Epithelial cell of esophagus (primary cell): Measurements from ENCODE around the gene NUDCD3.
A peak's percentile ranks its signal among the peaks of the same experiment; 100 is the strongest.

ENCODE experiments used
- DNase-seq: peaks from one replicate; pipeline ENCODE4 v3.0.0; 2010; ENCODE audit warnings: low read depth
- H3K4me3 ChIP-seq: 2 replicates; pipeline ENCODE4 v1.5.1; 2011; ENCODE audit warnings: mild to moderate bottlenecking, low read length, control low read depth
- CTCF ChIP-seq: IDR thresholded peaks from 2 replicates; pipeline ENCODE4 v1.5.1; 2011; ENCODE audit warnings: low read depth, mild to moderate bottlenecking, low read length, control low read depth, inconsistent platforms; ENCODE audit not compliant: insufficient read depth; ENCODE audit errors: missing control alignments

Gene NUDCD3

GRCh38 chr7:44348851-44349781 is 141.3 kb downstream of the NUDCD3 start:
- DNase-seq: no peak
- H3K4me3 ChIP-seq: no peak overlapping the region
- TF ChIP-seq CTCF: no peak

DNA sequence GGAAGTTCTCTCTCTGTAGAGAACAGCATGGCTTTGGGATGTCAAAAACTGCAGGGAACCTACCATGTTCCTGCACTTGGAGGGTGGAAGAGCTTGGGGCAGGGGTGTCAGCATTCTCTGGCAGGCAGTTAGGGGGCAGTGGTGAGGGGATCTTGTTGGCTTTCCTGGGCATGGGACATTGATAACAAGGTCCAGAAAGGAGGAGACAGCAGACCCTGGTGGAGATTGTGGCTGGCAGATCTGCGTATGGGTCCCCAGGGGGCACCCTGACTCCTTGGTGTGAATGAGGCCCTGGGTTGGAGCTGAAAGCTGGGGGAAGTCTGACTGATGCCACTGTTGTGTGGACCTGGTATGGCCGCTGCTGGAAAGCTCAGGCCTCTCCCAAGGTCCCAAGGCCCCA is 142.2 kb downstream of the NUDCD3 start:
- no peak overlapping the region for H3K4me3 ChIP-seq
- peak; percentile 34 for DNase-seq
- TF ChIP-seq CTCF: peak; percentile 9

GRCh38 chr7:44347546-44348114 is 142.8 kb downstream of the NUDCD3 start:
- H3K4me3 ChIP-seq: no peak overlapping the region
- DNase-seq: no peak
- no peak for TF ChIP-seq CTCF

GRCh38 chr7:44346063-44346462 is 144.4 kb downstream of the NUDCD3 start:
- no peak for DNase-seq
- no peak for TF ChIP-seq CTCF
- H3K4me3 ChIP-seq: no peak overlapping the region

DNA sequence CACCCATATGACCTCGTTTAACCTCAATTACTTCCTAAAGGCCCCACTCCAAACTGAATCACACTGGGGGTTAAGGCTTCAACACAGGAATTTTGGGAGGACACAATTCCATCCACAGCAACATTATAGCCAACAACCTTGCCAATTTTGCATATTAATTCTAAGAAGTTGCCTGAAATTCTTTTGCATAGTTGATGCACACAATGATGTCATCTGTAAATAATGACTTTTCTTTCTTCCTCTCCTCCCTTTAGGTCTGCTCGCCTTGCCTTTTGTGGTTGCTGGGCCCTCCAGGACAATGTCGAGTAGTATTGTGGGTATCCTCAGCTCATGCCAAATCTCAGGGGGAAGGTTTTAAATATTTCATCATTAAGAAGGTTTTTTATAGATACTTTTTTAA is 149.1 kb downstream of the NUDCD3 start:
- TF ChIP-seq CTCF: no peak
- DNase-seq: no peak
- no peak overlapping the region for H3K4me3 ChIP-seq

- no peak overlapping the region for H3K4me3 ChIP-seq
- DNase-seq: no peak
- TF ChIP-seq CTCF: no peak
These were observed 151.9 kb downstream of the NUDCD3 start for GRCh38 chr7:44338600-44338999.
